Ascending aorta (tissue), 2 donors: ENCODE measurements around the gene PAX3. TPM values are rescaled to one million over a fixed set of nuclear protein-coding genes. Genes with fewer than 3 reads are reported as not detected.

Source experiments
- DNase-seq, 2 donors: peaks; one replicate each; pipeline ENCODE4 v3.0.0-alpha.2; 2019; ENCODE audit warnings: low spot score in 2 of 2
- H3K27ac ChIP-seq, 2 donors: fragments of 200-600 bp; sonication (generic); one replicate each; pipeline ENCODE4 v1.5.1; 2016 to 2017; ENCODE audit warnings: mild to moderate bottlenecking in 1 of 2
- H3K27me3 ChIP-seq: fragments of 200-600 bp; sonication (generic); one replicate; pipeline ENCODE4 v1.5.1; 2017
- H3K36me3 ChIP-seq, 2 donors: fragments of 200-600 bp; sonication (generic); one replicate each; pipeline ENCODE4 v1.5.1; 2016
- H3K4me1 ChIP-seq, 2 donors: fragments of 200-600 bp; sonication (generic); one replicate each; pipeline ENCODE4 v1.5.1; 2016 to 2017; ENCODE audit warnings: mild to moderate bottlenecking in 1 of 2
- H3K4me3 ChIP-seq, 2 donors: fragments of 200-600 bp; sonication (generic); one replicate each; pipeline ENCODE4 v1.5.1; 2016 to 2017; ENCODE audit warnings: mild to moderate bottlenecking in 1 of 2
- H3K9me3 ChIP-seq, 2 donors: fragments of 200-600 bp; sonication (generic); one replicate each; pipeline ENCODE4 v1.5.1; 2016
- CTCF ChIP-seq, 3 experiments: fragments of 200-600 bp in 2 of 3; fragments of 450-650 bp in 1 of 3; sonication (generic) in 2 of 3; IDR thresholded peaks; one replicate each; pipeline ENCODE4 v1.5.1; 2016 to 2019; ENCODE audit warnings: antibody characterized with exemption in 3 of 3, mild to moderate bottlenecking in 1 of 3, moderate library complexity in 1 of 3
- intact Hi-C: fragments of 100-400 bp; cut with DNase I; formaldehyde crosslinking; loops from one replicate; pipeline ENCODE4 v1.15.1; 2023
- total RNA-seq: library from RNA; depleted of rRNA; stranded (reverse); fragments of >200 nt; gene quantifications from one replicate; pipeline ENCODE4 v1.1.0, GENCODE V29; 2016

The PAX3 gene
- total RNA-seq, 1 donor from 2014 or later = not detected

DNA sequence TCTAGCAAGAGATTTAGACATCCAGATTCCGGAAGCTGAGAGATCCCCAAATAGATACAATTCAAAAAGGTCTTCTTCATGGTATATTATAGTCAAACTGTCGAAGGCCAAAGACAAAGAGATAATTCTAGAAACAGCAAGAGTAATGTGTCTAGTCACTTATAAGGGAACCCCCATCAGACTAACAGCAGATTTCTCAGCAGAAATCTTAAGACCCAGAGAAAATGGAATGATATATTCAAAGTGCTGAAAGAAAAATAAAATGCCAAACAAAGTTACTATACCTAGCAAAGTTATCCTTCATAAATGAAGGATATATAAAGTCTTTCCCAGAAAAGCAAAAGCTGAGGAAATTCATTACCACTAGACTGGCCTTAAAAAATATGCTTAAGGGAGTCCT is 36.1 kb upstream of the PAX3 start:
- intact Hi-C loops = no loop called here
- TF ChIP-seq CTCF (IDR thresholded peaks at IDR 0.05) = no peak
- Histone ChIP-seq H3K4me1 (no peaks in the 10 kb centered on the region), H3K9me3 (peaks cover under 1 to 16% of the 10 kb centered on the region in 2 donors), H3K27ac (no peak overlapping the region), H3K36me3 (no peaks in the 10 kb centered on the region), H3K4me3 (no peak overlapping the region), H3K27me3 (no peaks in the 10 kb centered on the region)
- no peak for DNase-seq

GRCh38 chr2:222333397-222333796 is 34.6 kb upstream of the PAX3 start:
- H3K9me3 ChIP-seq = peaks cover 6 to 23% of the 10 kb centered on the region in 2 donors
- intact Hi-C loops = no loop called here
- DNase-seq = no peak
- H3K27ac ChIP-seq = no peak overlapping the region
- H3K27me3 ChIP-seq = no peaks in the 10 kb centered on the region
- no peaks in the 10 kb centered on the region for H3K4me1 ChIP-seq
- TF ChIP-seq CTCF (IDR thresholded peaks at IDR 0.05) = no peak
- H3K4me3 ChIP-seq = no peak overlapping the region
- H3K36me3 ChIP-seq = no peaks in the 10 kb centered on the region

DNA sequence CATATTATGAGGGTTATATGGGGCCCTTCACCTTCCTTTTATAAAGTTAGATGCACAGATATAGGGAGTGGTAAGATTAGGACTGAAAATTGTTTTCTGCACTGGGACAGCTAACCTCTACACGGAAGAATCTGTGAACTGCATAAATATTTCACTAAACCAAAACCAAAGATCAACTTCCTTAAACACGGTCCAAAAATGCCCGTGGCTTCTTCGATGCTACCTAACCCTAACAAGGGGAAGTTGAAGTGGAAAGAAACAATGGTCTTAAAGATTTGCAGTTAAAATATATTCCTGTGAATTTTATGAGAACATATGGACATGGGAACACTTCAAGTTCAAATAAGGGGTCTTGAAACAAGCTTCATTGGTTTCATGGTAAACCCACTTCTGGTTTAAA is 33.3 kb upstream of the PAX3 start:
- no peak for DNase-seq
- Histone ChIP-seq H3K9me3 (peaks cover 6 to 23% of the 10 kb centered on the region in 2 donors), H3K36me3 (no peaks in the 10 kb centered on the region), H3K27ac (no peak overlapping the region), H3K4me1 (no peaks in the 10 kb centered on the region), H3K4me3 (no peak overlapping the region), H3K27me3 (no peaks in the 10 kb centered on the region)
- TF ChIP-seq CTCF (IDR thresholded peaks at IDR 0.05) = no peak
- intact Hi-C loops = no loop called here

- H3K4me3 ChIP-seq = no peak overlapping the region
- peaks cover 6 to 23% of the 10 kb centered on the region in 2 donors for H3K9me3 ChIP-seq
- H3K36me3 ChIP-seq = no peaks in the 10 kb centered on the region
- no peaks in the 10 kb centered on the region for H3K27me3 ChIP-seq
- intact Hi-C loops = no loop called here
- H3K27ac ChIP-seq = no peak overlapping the region
- TF ChIP-seq CTCF (IDR thresholded peaks at IDR 0.05) = no peak
- DNase-seq = no peak
- H3K4me1 ChIP-seq = no peaks in the 10 kb centered on the region
Observed at GRCh38 chr2:222330910-222331309, 32.1 kb upstream of the PAX3 start.

- intact Hi-C loops = no loop called here
- H3K27me3 ChIP-seq = peaks cover 18% of the 10 kb centered on the region
Observed at GRCh38 chr2:222322236-222322635, 23.4 kb upstream of the PAX3 start.

More at GRCh38 chr2:222322236-222322635, 23.4 kb upstream of the PAX3 start:
- H3K36me3 ChIP-seq = no peaks in the 10 kb centered on the region
- no peak overlapping the region for H3K4me3 ChIP-seq
- no peak for DNase-seq
- H3K27ac ChIP-seq = no peak overlapping the region
- peaks cover 4 to 12% of the 10 kb centered on the region in 2 donors for H3K4me1 ChIP-seq
- no peaks in the 10 kb centered on the region for H3K9me3 ChIP-seq
- TF ChIP-seq CTCF (IDR thresholded peaks at IDR 0.05) = no peak
